Stimulated activated CD8-positive, alpha-beta memory T cell treated with anti-CD3 and anti-CD28 coated beads, Interleukin-15, amount 100 ng/mL, for 48 hours (primary cell): Measurements from ENCODE around the gene VAC14.

Experiments used
- DNase-seq, 2 donors: peaks; one replicate each; pipeline ENCODE4 v3.0.0-alpha.2; 2020; ENCODE audit warnings: low read depth in 2 of 2

The VAC14 gene

GRCh38 chr16:70725024-70725911 lies 75.7 kb downstream of the VAC14 start:
- DNase-seq, result no peak

GRCh38 chr16:70724146-70725023 lies 76.6 kb downstream of the VAC14 start:
- DNase-seq, result no peak

- no peak for DNase-seq
These were observed 77.2 kb downstream of the VAC14 start for GRCh38 chr16:70723740-70724145.

GRCh38 chr16:70721202-70721963 lies 79.6 kb downstream of the VAC14 start:
- DNase-seq, result no peak

GRCh38 chr16:70720425-70721201 lies 80.3 kb downstream of the VAC14 start:
- DNase-seq, result no peak

- DNase-seq, result no peak
These were observed 83.9 kb downstream of the VAC14 start for GRCh38 chr16:70717065-70717464.

- no peak for DNase-seq
These were observed 85.0 kb downstream of the VAC14 start for GRCh38 chr16:70715860-70716357.

GRCh38 chr16:70715055-70715858 lies 85.7 kb downstream of the VAC14 start:
- no peak for DNase-seq

GRCh38 chr16:70714581-70715054 lies 86.3 kb downstream of the VAC14 start:
- DNase-seq, result no peak

- no peak for DNase-seq
These were observed 87.1 kb downstream of the VAC14 start for GRCh38 chr16:70713824-70714223.

- no peak for DNase-seq
These were observed 87.6 kb downstream of the VAC14 start for GRCh38 chr16:70713342-70713741.

- DNase-seq, result no peak
These were observed 88.0 kb downstream of the VAC14 start for GRCh38 chr16:70712942-70713341.

GRCh38 chr16:70712359-70712758 lies 88.6 kb downstream of the VAC14 start:
- no peak for DNase-seq

GRCh38 chr16:70711211-70712031 lies 89.5 kb downstream of the VAC14 start:
- DNase-seq, result no peak

- no peak for DNase-seq
These were observed 90.3 kb downstream of the VAC14 start for GRCh38 chr16:70710422-70711210.

- DNase-seq, result no peak
These were observed 91.0 kb downstream of the VAC14 start for GRCh38 chr16:70709942-70710341.

GRCh38 chr16:70709457-70709856 lies 91.5 kb downstream of the VAC14 start:
- DNase-seq, result no peak
